ENCODE measurements around the gene IRAK1BP1. TPM values are rescaled to one million over a fixed set of nuclear protein-coding genes. Genes with fewer than 3 reads are reported as not detected.

IRAK1BP1 gene
- total RNA-seq, 1 experiment from 2014 or later, result 2.2 TPM

GRCh38 chr6:78841111-78841510 is 26.2 kb upstream of the IRAK1BP1 start:
- POLR2A ChIA-PET, result no interaction called here
- intact Hi-C loops (cut with micrococcal nuclease; ENCODE audit: unreplicated experiment), result no loop called here

GRCh38 chr6:78842953-78843352 is 24.4 kb upstream of the IRAK1BP1 start:
- no TSS peak for BruUV-seq (replicated peaks)
- no peak for TF ChIP-seq CTCF (IDR thresholded peaks at IDR 0.05)
- no peak for TF ChIP-seq TCF7L2 (IDR thresholded peaks at IDR 0.05; ENCODE audit: low read depth, low read length)
- TF ChIP-seq SIN3A (IDR thresholded peaks at IDR 0.05; ENCODE audit: borderline replicate concordance, insufficient read depth, low read depth, low read length), result no peak
- no peak for TF ChIP-seq REST (IDR thresholded peaks at IDR 0.05; ENCODE audit: insufficient read depth in 1 of 2, low read depth in 2 of 2, low read length in 1 of 2)
- TF ChIP-seq POLR2AphosphoS5 (IDR thresholded peaks at IDR 0.05; ENCODE audit: low read depth, low read length), result no peak
- DNase-seq (ENCODE audit: low read depth, low spot score) (no peak), ATAC-seq (no peak)
- CTCF ChIA-PET, result no interaction called here
- no peak overlapping the region for H3K4me3 ChIP-seq (ENCODE audit: low read depth in 2 of 2, low read length in 2 of 2)
- intact Hi-C loops (cut with micrococcal nuclease; ENCODE audit: unreplicated experiment) (no loop called here), in situ Hi-C loops (cut with HindIII; ENCODE audit: low pct_unique_long_range_greater_than_20kb, low sequenced_read_pairs) (no loop called here)
- no peaks in the 10 kb centered on the region for H3K9me3 ChIP-seq (ENCODE audit: control insufficient read depth, insufficient read depth, low read depth, low read length)
- peaks cover 5% of the 10 kb centered on the region; the same call in 1 of the 2 replicates for H3K27me3 ChIP-seq (ENCODE audit: control insufficient read depth, insufficient read depth, low read length)
- no peaks in the 10 kb centered on the region for H3K36me3 ChIP-seq (ENCODE audit: control insufficient read depth, insufficient read depth, low read length)
- H3K4me1 ChIP-seq (ENCODE audit: control insufficient read depth, insufficient read depth, low read length), result no peaks in the 10 kb centered on the region
- H3K27ac ChIP-seq (ENCODE audit: low read length), result no peak overlapping the region
- POLR2A ChIA-PET, result no interaction called here

More at GRCh38 chr6:78841111-78841510, 26.2 kb upstream of the IRAK1BP1 start:
- Histone ChIP-seq H3K36me3 (ENCODE audit: control insufficient read depth, insufficient read depth, low read length) (no peaks in the 10 kb centered on the region), H3K4me1 (ENCODE audit: control insufficient read depth, insufficient read depth, low read length) (no peaks in the 10 kb centered on the region), H3K4me3 (ENCODE audit: low read depth in 2 of 2, low read length in 2 of 2) (no peak overlapping the region), H3K27ac (ENCODE audit: low read length) (no peak overlapping the region), H3K9me3 (ENCODE audit: control insufficient read depth, insufficient read depth, low read depth, low read length) (no peaks in the 10 kb centered on the region), H3K27me3 (ENCODE audit: control insufficient read depth, insufficient read depth, low read length) (peaks cover 7% of the 10 kb centered on the region; the same call in 1 of the 2 replicates)
- TF ChIP-seq POLR2AphosphoS5 (IDR thresholded peaks at IDR 0.05; ENCODE audit: low read depth, low read length) (no peak), TCF7L2 (IDR thresholded peaks at IDR 0.05; ENCODE audit: low read depth, low read length) (no peak), CTCF (IDR thresholded peaks at IDR 0.05) (no peak), SIN3A (IDR thresholded peaks at IDR 0.05; ENCODE audit: borderline replicate concordance, insufficient read depth, low read depth, low read length) (no peak), REST (IDR thresholded peaks at IDR 0.05; ENCODE audit: insufficient read depth in 1 of 2, low read depth in 2 of 2, low read length in 1 of 2) (no peak)
- DNase-seq (ENCODE audit: low read depth, low spot score), result no peak
- in situ Hi-C loops (cut with HindIII; ENCODE audit: low pct_unique_long_range_greater_than_20kb, low sequenced_read_pairs), result no loop called here
- CTCF ChIA-PET, result no interaction called here
- no peak for ATAC-seq
- no TSS peak for BruUV-seq (replicated peaks)
